KMS-11 (cell line): ENCODE data around the gene ATXN7L1.

Source experiments
- H2AFZ ChIP-seq: fragments of 200-600 bp; sonication (generic); 2 replicates; pipeline ENCODE4 v1.6.1; 2016; ENCODE audit warnings: antibody characterized with exemption, mixed run types, low read depth
- H3K27ac ChIP-seq: fragments of 200-600 bp; sonication (generic); 2 replicates; pipeline ENCODE4 v1.6.1; 2016; ENCODE audit warnings: mild to moderate bottlenecking, mixed run types
- H3K27me3 ChIP-seq: fragments of 200-600 bp; sonication (generic); 2 replicates; pipeline ENCODE4 v1.6.1; 2017; ENCODE audit warnings: mild to moderate bottlenecking, low read depth, mixed run types, moderate library complexity; ENCODE audit not compliant: insufficient read depth
- H3K36me3 ChIP-seq: fragments of 200-600 bp; sonication (generic); 2 replicates; pipeline ENCODE4 v1.6.1; 2017; ENCODE audit warnings: mild to moderate bottlenecking, mixed run types; ENCODE audit not compliant: insufficient read depth
- H3K4me1 ChIP-seq: fragments of 200-600 bp; sonication (generic); 2 replicates; pipeline ENCODE4 v1.6.1; 2016; ENCODE audit warnings: mild to moderate bottlenecking, low read depth, mixed run types; ENCODE audit not compliant: poor library complexity, severe bottlenecking
- H3K4me2 ChIP-seq: fragments of 200-600 bp; sonication (generic); 2 replicates; pipeline ENCODE4 v1.7.0; 2016; ENCODE audit warnings: mild to moderate bottlenecking, mixed run types
- H3K4me3 ChIP-seq: fragments of 200-600 bp; sonication (generic); IDR thresholded peaks from 2 replicates; pipeline ENCODE4 v1.6.1; 2017; ENCODE audit warnings: low read depth, low read length, mixed read lengths; ENCODE audit not compliant: insufficient read depth
- H3K79me2 ChIP-seq: fragments of 200-600 bp; sonication (generic); 2 replicates; pipeline ENCODE4 v1.6.1; 2016; ENCODE audit warnings: low read depth, mixed run types; ENCODE audit not compliant: insufficient read depth
- H3K9ac ChIP-seq: fragments of 200-600 bp; sonication (generic); 2 replicates; pipeline ENCODE4 v1.6.1; 2016; ENCODE audit warnings: mild to moderate bottlenecking, mixed run types
- H4K20me1 ChIP-seq: fragments of 200-600 bp; sonication (generic); 2 replicates; pipeline ENCODE4 v1.6.1; 2016; ENCODE audit warnings: mild to moderate bottlenecking, mixed run types; ENCODE audit not compliant: insufficient read depth
- CTCF ChIP-seq: fragments of 200-600 bp; sonication (generic); conservative IDR thresholded peaks from 2 replicates; pipeline ENCODE4 v1.6.1; 2017; ENCODE audit warnings: low read depth, mild to moderate bottlenecking, antibody characterized with exemption, low read length, moderate library complexity, mixed read lengths

The ATXN7L1 gene

GRCh38 chr7:105819559-105819958 is 56.8 kb downstream of the ATXN7L1 start:
- Histone ChIP-seq H3K27me3 (no peaks in the 10 kb centered on the region), H2AFZ (no peak overlapping the region), H3K4me1 (peaks cover 11% of the 10 kb centered on the region), H3K36me3 (no peaks in the 10 kb centered on the region), H3K4me2 (no peak overlapping the region), H3K79me2 (no peaks in the 10 kb centered on the region), H3K27ac (no peak overlapping the region), H4K20me1 (no peaks in the 10 kb centered on the region), H3K9ac (no peak overlapping the region), H3K4me3 (no peak overlapping the region)
- TF ChIP-seq CTCF: no peak

DNA sequence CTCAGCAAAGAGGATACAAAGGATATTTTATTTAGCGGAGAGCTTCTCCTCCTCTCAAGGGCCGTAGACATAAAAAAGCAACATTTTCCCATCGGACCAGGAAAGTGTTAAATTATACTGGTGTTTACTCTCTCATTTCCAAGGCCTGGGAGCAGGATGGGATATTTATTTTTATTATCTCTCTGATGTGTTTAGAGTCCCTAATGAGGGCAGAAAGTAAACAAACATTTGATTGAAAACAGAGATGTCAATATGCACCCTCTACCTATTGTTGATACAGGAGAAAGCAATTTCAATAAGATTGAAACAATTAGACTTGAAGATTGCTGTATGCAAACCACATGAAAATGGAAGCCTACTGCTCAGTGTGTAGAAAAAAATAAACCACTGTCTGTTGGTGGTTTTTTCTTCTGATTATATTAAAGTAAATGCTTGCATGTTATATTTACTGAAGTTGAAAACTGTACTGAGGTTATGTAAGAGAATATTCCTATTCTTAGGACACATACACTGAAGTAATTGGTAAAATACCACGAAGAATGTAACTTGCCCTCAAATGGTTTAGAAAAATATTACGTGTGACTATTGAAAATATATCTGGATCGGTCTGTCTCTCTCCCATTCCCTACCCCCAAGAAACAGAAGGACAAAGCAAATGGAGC is 59.3 kb downstream of the ATXN7L1 start:
- no peaks in the 10 kb centered on the region for H3K27me3 ChIP-seq
- H3K79me2 ChIP-seq: no peaks in the 10 kb centered on the region
- H3K4me1 ChIP-seq: peaks cover 10% of the 10 kb centered on the region
- H3K36me3 ChIP-seq: no peaks in the 10 kb centered on the region
- no peak overlapping the region for H3K9ac ChIP-seq
- no peak overlapping the region for H2AFZ ChIP-seq
- H3K4me2 ChIP-seq: no peak overlapping the region
- H4K20me1 ChIP-seq: no peaks in the 10 kb centered on the region
- no peak for TF ChIP-seq CTCF
- no peak overlapping the region for H3K4me3 ChIP-seq
- H3K27ac ChIP-seq: no peak overlapping the region

GRCh38 chr7:105816266-105816843 is 60.0 kb downstream of the ATXN7L1 start:
- Histone ChIP-seq H3K27me3 (no peaks in the 10 kb centered on the region), H4K20me1 (no peaks in the 10 kb centered on the region), H3K27ac (no peak overlapping the region), H3K79me2 (no peaks in the 10 kb centered on the region), H2AFZ (no peak overlapping the region), H3K4me2 (no peak overlapping the region), H3K4me3 (no peak overlapping the region), H3K4me1 (peaks cover 3% of the 10 kb centered on the region), H3K36me3 (no peaks in the 10 kb centered on the region), H3K9ac (no peak overlapping the region)
- TF ChIP-seq CTCF: no peak

DNA sequence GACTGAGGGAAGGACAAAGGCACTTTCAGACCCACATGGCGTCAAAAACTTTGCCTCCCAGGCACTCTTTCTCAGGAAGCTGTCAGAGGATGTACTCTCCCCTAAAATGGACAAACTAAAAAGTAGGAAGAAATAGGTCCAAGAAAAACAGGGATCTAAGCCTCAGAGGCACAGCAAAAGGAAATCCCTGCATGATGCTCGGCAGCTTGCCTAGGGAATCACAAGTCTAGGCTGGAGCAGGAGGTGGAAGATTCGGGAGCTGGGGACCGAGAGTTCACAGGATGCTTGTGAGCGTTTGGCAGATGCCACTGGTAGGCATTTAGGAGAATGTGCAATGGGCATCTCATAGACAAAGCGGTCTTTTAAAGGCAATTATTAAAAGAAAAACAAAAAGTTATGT is 60.8 kb downstream of the ATXN7L1 start:
- no peak overlapping the region for H2AFZ ChIP-seq
- no peaks in the 10 kb centered on the region for H4K20me1 ChIP-seq
- H3K9ac ChIP-seq: no peak overlapping the region
- no peak overlapping the region for H3K4me3 ChIP-seq
- H3K27me3 ChIP-seq: no peaks in the 10 kb centered on the region
- no peaks in the 10 kb centered on the region for H3K36me3 ChIP-seq
- no peaks in the 10 kb centered on the region for H3K79me2 ChIP-seq
- no peak overlapping the region for H3K27ac ChIP-seq
- no peak for TF ChIP-seq CTCF
- no peaks in the 10 kb centered on the region for H3K4me1 ChIP-seq
- no peak overlapping the region for H3K4me2 ChIP-seq
